OCI-LY7 (cell line): Measurements from ENCODE around the gene ART1.

Source experiments
- EZH2phosphoT487 ChIP-seq: fragments of 200-600 bp; sonication (generic); IDR thresholded peaks from 2 replicates; pipeline ENCODE4 v1.6.1; 2018; ENCODE audit warnings: low read depth, borderline replicate concordance, mild to moderate bottlenecking, mixed run types, antibody characterized with exemption, low read length, moderate library complexity, mixed read lengths
- TF ChIP-seq, protein P1 (sequence below): fragments of 200-600 bp; sonication (generic); conservative IDR thresholded peaks from 2 replicates; pipeline ENCODE4 v1.5.1; 2014; ENCODE audit warnings: mild to moderate bottlenecking, antibody characterized with exemption, low read length, moderate library complexity, mixed read lengths

DNA sequence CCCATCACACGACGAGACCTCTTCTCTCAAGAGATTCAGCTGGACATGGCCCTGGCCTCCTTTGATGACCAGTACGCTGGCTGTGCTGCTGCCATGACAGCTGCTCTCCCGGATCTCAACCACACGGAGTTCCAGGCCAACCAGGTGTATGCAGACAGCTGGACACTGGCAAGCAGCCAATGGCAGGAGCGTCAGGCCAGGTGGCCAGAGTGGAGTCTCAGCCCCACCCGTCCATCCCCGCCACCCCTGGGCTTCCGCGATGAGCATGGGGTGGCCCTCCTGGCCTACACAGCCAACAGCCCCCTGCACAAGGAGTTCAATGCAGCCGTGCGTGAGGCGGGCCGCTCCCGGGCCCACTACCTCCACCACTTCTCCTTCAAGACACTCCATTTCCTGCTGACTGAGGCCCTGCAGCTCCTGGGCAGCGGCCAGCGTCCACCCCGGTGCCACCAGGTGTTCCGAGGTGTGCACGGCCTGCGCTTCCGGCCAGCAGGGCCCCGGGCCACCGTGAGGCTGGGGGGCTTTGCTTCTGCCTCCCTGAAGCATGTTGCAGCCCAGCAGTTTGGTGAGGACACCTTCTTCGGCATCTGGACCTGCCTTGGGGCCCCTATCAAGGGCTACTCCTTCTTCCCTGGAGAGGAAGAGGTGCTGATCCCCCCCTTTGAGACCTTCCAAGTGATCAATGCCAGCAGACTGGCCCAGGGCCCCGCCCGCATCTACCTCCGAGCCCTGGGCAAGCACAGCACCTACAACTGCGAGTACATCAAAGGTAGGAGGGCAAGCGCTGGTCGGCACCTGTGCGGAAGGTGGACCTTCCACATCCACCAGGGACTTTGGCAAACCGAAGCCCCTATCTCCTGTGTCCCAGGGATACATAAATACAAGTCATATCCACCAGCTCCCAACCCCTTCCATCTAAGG is 14.9 kb downstream of the ART1 start:
- TF ChIP-seq, protein P1, sequence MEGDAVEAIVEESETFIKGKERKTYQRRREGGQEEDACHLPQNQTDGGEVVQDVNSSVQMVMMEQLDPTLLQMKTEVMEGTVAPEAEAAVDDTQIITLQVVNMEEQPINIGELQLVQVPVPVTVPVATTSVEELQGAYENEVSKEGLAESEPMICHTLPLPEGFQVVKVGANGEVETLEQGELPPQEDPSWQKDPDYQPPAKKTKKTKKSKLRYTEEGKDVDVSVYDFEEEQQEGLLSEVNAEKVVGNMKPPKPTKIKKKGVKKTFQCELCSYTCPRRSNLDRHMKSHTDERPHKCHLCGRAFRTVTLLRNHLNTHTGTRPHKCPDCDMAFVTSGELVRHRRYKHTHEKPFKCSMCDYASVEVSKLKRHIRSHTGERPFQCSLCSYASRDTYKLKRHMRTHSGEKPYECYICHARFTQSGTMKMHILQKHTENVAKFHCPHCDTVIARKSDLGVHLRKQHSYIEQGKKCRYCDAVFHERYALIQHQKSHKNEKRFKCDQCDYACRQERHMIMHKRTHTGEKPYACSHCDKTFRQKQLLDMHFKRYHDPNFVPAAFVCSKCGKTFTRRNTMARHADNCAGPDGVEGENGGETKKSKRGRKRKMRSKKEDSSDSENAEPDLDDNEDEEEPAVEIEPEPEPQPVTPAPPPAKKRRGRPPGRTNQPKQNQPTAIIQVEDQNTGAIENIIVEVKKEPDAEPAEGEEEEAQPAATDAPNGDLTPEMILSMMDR: no peak
- TF ChIP-seq EZH2phosphoT487: no peak
